Esophagus muscularis mucosa (tissue), 4 donors: Measurements from ENCODE around the gene YBX2. TPM values are rescaled to one million over a fixed set of nuclear protein-coding genes. Genes with fewer than 3 reads are reported as not detected.

ENCODE experiments used
- DNase-seq: peaks from one replicate; pipeline ENCODE4 v3.0.0-alpha.2; 2017; ENCODE audit errors: extremely low spot score
- H3K27ac ChIP-seq, 4 donors: fragments of 200-600 bp; sonication (generic); replicated peaks in 1 of 4; 1 replicate in 3 of 4; 2 replicates in 1 of 4; pipeline ENCODE4 v1.5.1; 2016 to 2019; ENCODE audit warnings: mild to moderate bottlenecking in 1 of 4
- H3K27me3 ChIP-seq, 4 donors: fragments of 200-600 bp; sonication (generic); one replicate each; pipeline versions ENCODE4 v1.5.1 to v1.6.0; 2016 to 2019
- H3K36me3 ChIP-seq, 4 donors: fragments of 200-600 bp; sonication (generic); one replicate each; pipeline ENCODE4 v1.5.1; 2016 to 2019
- H3K4me1 ChIP-seq, 4 donors: fragments of 200-600 bp; sonication (generic); one replicate each; pipeline ENCODE4 v1.5.1; 2016 to 2019
- H3K4me3 ChIP-seq, 4 donors: fragments of 200-600 bp; sonication (generic); 1 replicate in 2 of 4; 2 replicates in 2 of 4; pipeline ENCODE4 v1.5.1; 2016 to 2019; ENCODE audit warnings: mild to moderate bottlenecking in 4 of 4, moderate library complexity in 1 of 4
- H3K9me3 ChIP-seq, 4 donors: fragments of 200-600 bp; sonication (generic); 1 replicate in 3 of 4; 2 replicates in 1 of 4; pipeline ENCODE4 v1.5.1; 2016 to 2019
- CTCF ChIP-seq, 3 experiments: fragments of 200-600 bp in 2 of 3; fragments of 450-650 bp in 1 of 3; sonication (generic) in 2 of 3; IDR thresholded peaks; one replicate each; pipeline ENCODE4 v1.5.1; 2017 to 2019; ENCODE audit warnings: antibody characterized with exemption in 3 of 3, mild to moderate bottlenecking in 2 of 3, moderate library complexity in 1 of 3
- EP300 ChIP-seq: sonication (generic); formaldehyde crosslinking; IDR thresholded peaks from one replicate; pipeline ENCODE4 v1.6.1; 2017; ENCODE audit warnings: antibody characterized with exemption
- POLR2A ChIP-seq: fragments of 450-650 bp; IDR thresholded peaks from one replicate; pipeline ENCODE4 v1.6.1; 2017; ENCODE audit warnings: antibody characterized with exemption, moderate library complexity, mild to moderate bottlenecking, low read depth
- POLR2AphosphoS5 ChIP-seq, 2 donors: sonication (generic); formaldehyde crosslinking; IDR thresholded peaks; one replicate each; pipeline ENCODE4 v1.6.1; 2017; ENCODE audit warnings: antibody characterized with exemption in 2 of 2
- WGBS: methylation state at CpG from one replicate; pipeline ENCODE4 v1.1.5; 2018; 5-methylcytosine and 5-hydroxymethylcytosine counted together
- intact Hi-C: fragments of 100-400 bp; cut with DNase I; formaldehyde crosslinking; loops from one replicate; pipeline ENCODE4 v1.15.1; 2023
- small RNA-seq, 3 donors: library from RNA; depleted of rRNA; stranded (forward); fragments of <200 nt; gene quantifications; one replicate each; pipeline ENCODE3, GENCODE V24; 2016
- total RNA-seq, 4 donors: library from RNA; depleted of rRNA; stranded (reverse); fragments of >200 nt; gene quantifications; one replicate each; pipeline versions ENCODE4 v1.1.0 to v1.2.1, GENCODE V29; 2016

Gene YBX2
- total RNA-seq, 4 donors from 2014 or later, result 3.6 to 8.7 (median 4.4) TPM

- Histone ChIP-seq H3K36me3 (peaks cover 19 to 44% (median 40%) of the 10 kb centered on the region in 4 donors), H3K27me3 (no peaks in the 10 kb centered on the region), H3K9me3 (no peaks in the 10 kb centered on the region), H3K4me1 (peaks cover 41 to 68% (median 65%) of the 10 kb centered on the region in 4 donors), H3K27ac (peak within 1 kb of the TSS; percentile 97 to 99 (median 97)), H3K4me3 (peak within 1 kb of the TSS; percentile 94 to 99 (median 96))
- DNase-seq, result peak; percentile 100
- intact Hi-C loops, result no loop called here
- TF ChIP-seq CTCF (IDR thresholded peaks at IDR 0.05), result peak in 1 of 3 experiments; percentile 22
- TF ChIP-seq POLR2A, result peak; percentile 43
- TF ChIP-seq EP300, result no peak
- peak; percentile 79 to 92 for TF ChIP-seq POLR2AphosphoS5 (IDR thresholded peaks at IDR 0.05)
- under 1% methylated on average over 56 of the region's 72 CpGs for WGBS
Observed at GRCh38 chr17:7239091-7240027, 55.1 kb downstream of the YBX2 start, which contains the start of gene PHF23. TSS of gene PHF23 (minus strand) at chr17:7239457. CDS start at chr17:7239279, 178 bp downstream.

- WGBS, result under 1% methylated on average over 31 of the region's 39 CpGs
- Histone ChIP-seq H3K27me3 (no peaks in the 10 kb centered on the region), H3K4me1 (peaks cover 37 to 63% (median 61%) of the 10 kb centered on the region in 4 donors), H3K36me3 (peaks cover 13 to 37% (median 32%) of the 10 kb centered on the region in 4 donors), H3K27ac (peak overlapping the region; percentile 89 to 97 (median 96)), H3K9me3 (no peaks in the 10 kb centered on the region), H3K4me3 (peak overlapping the region; percentile 69 to 99 (median 94))
- intact Hi-C loops, result no loop called here
- TF ChIP-seq EP300 (no peak), POLR2A (no peak), CTCF (IDR thresholded peaks at IDR 0.05) (no peak), POLR2AphosphoS5 (IDR thresholded peaks at IDR 0.05) (no peak)
- DNase-seq, result no peak
Observed at GRCh38 chr17:7238420-7239090, 55.9 kb downstream of the YBX2 start.

Small RNA genes within 50 kb of the gene (small RNA-seq; reads per million reads assigned to genes)
- gene AC026954.2 (0 reads per million in 3 donors), gene RF00019 (0 reads per million in 3 donors)

Other genes with a start within 250 kb of the YBX2 start
- 10 to 100 TPM in 3 of 4 donors, 1 to 10 TPM in 1; 3.0 to 14.0 (median 13.1) TPM for gene CLEC10A, start 214.4 kb downstream of the YBX2 start, total RNA-seq
- 1 to 10 TPM in 1 of 4 donors, under 1 TPM in 2, not detected in 1; 0.32 to 1.5 (median 0.42) TPM for gene ASGR2, start 179.8 kb downstream of the YBX2 start, total RNA-seq
- 1 to 10 TPM in 1 of 4 donors, under 1 TPM in 1, not detected in 2; 0.52 to 2.5 TPM for gene ASGR1, start 115.3 kb downstream of the YBX2 start, total RNA-seq
- gene DLG4, start 74.8 kb downstream of the YBX2 start, total RNA-seq, result 10 to 100 TPM; 12.3 to 21.4 (median 16.5) TPM
- gene ACADVL, start 74.7 kb downstream of the YBX2 start, total RNA-seq, result 100 to 1,000 TPM; 250 to 662 (median 544) TPM
- 10 to 100 TPM; 34.5 to 55.5 (median 43.7) TPM for gene DVL2, start 60.1 kb downstream of the YBX2 start, total RNA-seq
- 10 to 100 TPM; 21.6 to 38.1 (median 24.8) TPM for gene PHF23, start 55.2 kb downstream of the YBX2 start, total RNA-seq
- 100 to 1,000 TPM; 360 to 524 (median 408) TPM for gene GABARAP, start 52.2 kb downstream of the YBX2 start, total RNA-seq
- gene CTDNEP1, start 42.9 kb downstream of the YBX2 start, total RNA-seq, result 10 to 100 TPM; 41.5 to 66.5 (median 46.6) TPM
- 10 to 100 TPM; 24.9 to 33.3 (median 27.8) TPM for gene ELP5, start 42.4 kb downstream of the YBX2 start, total RNA-seq
- 1 to 10 TPM; 1.7 to 3.4 (median 2.1) TPM for gene CLDN7, start 32.2 kb downstream of the YBX2 start, total RNA-seq
- 100 to 1,000 TPM; 144 to 197 (median 157) TPM for gene SLC2A4, start 12.9 kb downstream of the YBX2 start, total RNA-seq
- gene EIF5A, start 13.0 kb upstream of the YBX2 start, total RNA-seq, result 100 to 1,000 TPM; 145 to 214 (median 204) TPM
- 100 to 1,000 TPM in 1 of 4 donors, 10 to 100 TPM in 3; 89.6 to 112 (median 90.2) TPM for gene GPS2, start 20.7 kb upstream of the YBX2 start, total RNA-seq
- 10 to 100 TPM; 13.9 to 27.0 (median 20.6) TPM for gene NEURL4, start 34.7 kb upstream of the YBX2 start, total RNA-seq
- 10 to 100 TPM in 1 of 4 donors, 1 to 10 TPM in 3; 2.1 to 11.4 (median 4.6) TPM for gene ACAP1, start 41.9 kb upstream of the YBX2 start, total RNA-seq
- gene KCTD11, start 57.5 kb upstream of the YBX2 start, total RNA-seq, result 10 to 100 TPM in 2 of 4 donors, 1 to 10 TPM in 2; 9.1 to 18.2 (median 13.3) TPM
- gene TMEM95, start 60.5 kb upstream of the YBX2 start, total RNA-seq, result under 1 TPM in 1 of 4 donors, not detected in 3; 0.42 TPM
- 1 to 10 TPM; 2.9 to 7.5 (median 5.6) TPM for gene TNK1, start 86.5 kb upstream of the YBX2 start, total RNA-seq
- 10 to 100 TPM; 17.7 to 39.9 (median 24.3) TPM for gene PLSCR3, start 99.9 kb upstream of the YBX2 start, total RNA-seq
- 100 to 1,000 TPM in 1 of 4 donors, 10 to 100 TPM in 3; 59.6 to 121 (median 74.7) TPM for gene TMEM256, start 109.5 kb upstream of the YBX2 start, total RNA-seq
- gene NLGN2, start 113.2 kb upstream of the YBX2 start, total RNA-seq, result 10 to 100 TPM; 12.0 to 30.2 (median 19.0) TPM
- gene SPEM1, start 125.7 kb upstream of the YBX2 start, total RNA-seq, result not detected
- gene SPEM2, start 131.0 kb upstream of the YBX2 start, total RNA-seq, result not detected
- not detected for gene SPEM3, start 134.2 kb upstream of the YBX2 start, total RNA-seq
- 1 to 10 TPM; 1.2 to 6.1 (median 3.5) TPM for gene TMEM102, start 140.8 kb upstream of the YBX2 start, total RNA-seq
- gene FGF11, start 144.9 kb upstream of the YBX2 start, total RNA-seq, result 1 to 10 TPM in 2 of 4 donors, under 1 TPM in 1, not detected in 1; 0.50 to 1.9 (median 1.3) TPM
- 10 to 100 TPM in 1 of 4 donors, 1 to 10 TPM in 3; 5.0 to 12.8 (median 8.1) TPM for gene CHRNB1, start 150.4 kb upstream of the YBX2 start, total RNA-seq
- gene ZBTB4, start 185.0 kb upstream of the YBX2 start, total RNA-seq, result 100 to 1,000 TPM in 2 of 4 donors, 10 to 100 TPM in 2; 57.5 to 113 (median 87.7) TPM
- not detected for gene SLC35G6, start 186.8 kb upstream of the YBX2 start, total RNA-seq
- gene POLR2A, start 189.7 kb upstream of the YBX2 start, total RNA-seq, result 10 to 100 TPM; 29.5 to 66.4 (median 46.9) TPM